Activated T-cell treated with anti-CD3 and anti-CD28 coated beads for 24 hours (primary cell): ENCODE results near the gene METTL4.
"Not testable (repeated sequence)": the region's sequence is repeated elsewhere in the genome, so short reads cannot be mapped to it uniquely, and the experiment has no call there.

ENCODE experiments used
- DNase-seq: peaks from one replicate; pipeline ENCODE4 v3.0.0-alpha.2; 2020; ENCODE audit warnings: low read depth

Gene METTL4

GRCh38 chr18:2559249-2559648 is 12.1 kb downstream of the METTL4 start:
- no peak for DNase-seq

- no peak for DNase-seq
These were observed 13.8 kb downstream of the METTL4 start for GRCh38 chr18:2557536-2557935.

- DNase-seq = no peak
These were observed 15.4 kb downstream of the METTL4 start for GRCh38 chr18:2555895-2556294.

GRCh38 chr18:2554696-2555095 is 16.6 kb downstream of the METTL4 start:
- no peak for DNase-seq

GRCh38 chr18:2551425-2551824 is 19.9 kb downstream of the METTL4 start:
- DNase-seq = no peak

GRCh38 chr18:2549462-2549861 is 21.8 kb downstream of the METTL4 start:
- DNase-seq = no peak

- DNase-seq = no peak
These were observed 23.7 kb downstream of the METTL4 start for GRCh38 chr18:2547477-2548087.

GRCh38 chr18:2545155-2545554 is 26.1 kb downstream of the METTL4 start:
- DNase-seq = no peak

- DNase-seq = not testable (repeated sequence)
These were observed 29.3 kb downstream of the METTL4 start for GRCh38 chr18:2541925-2542563.

- no peak for DNase-seq
These were observed 30.7 kb downstream of the METTL4 start for GRCh38 chr18:2540575-2540974.

- no peak for DNase-seq
These were observed 32.5 kb downstream of the METTL4 start for GRCh38 chr18:2538844-2539243.

GRCh38 chr18:2538236-2538635 is 33.1 kb downstream of the METTL4 start:
- DNase-seq = no peak

- no peak for DNase-seq
These were observed 34.0 kb downstream of the METTL4 start for GRCh38 chr18:2537296-2537695.

GRCh38 chr18:2536493-2536892 is 34.8 kb downstream of the METTL4 start:
- no peak for DNase-seq

- no peak for DNase-seq
These were observed 35.2 kb downstream of the METTL4 start for GRCh38 chr18:2536063-2536462.

- no peak for DNase-seq
These were observed 35.8 kb downstream of the METTL4 start for GRCh38 chr18:2535419-2535910.

- DNase-seq = no peak
These were observed 36.4 kb downstream of the METTL4 start for GRCh38 chr18:2534906-2535305.

GRCh38 chr18:2532797-2533196 is 38.5 kb downstream of the METTL4 start:
- DNase-seq = no peak

- DNase-seq = no peak
These were observed 39.6 kb downstream of the METTL4 start for GRCh38 chr18:2531751-2532150.

GRCh38 chr18:2529154-2529553 is 42.2 kb downstream of the METTL4 start:
- no peak for DNase-seq

- no peak for DNase-seq
These were observed 45.0 kb downstream of the METTL4 start for GRCh38 chr18:2526329-2526728.

- DNase-seq = not testable (repeated sequence)
These were observed 46.5 kb downstream of the METTL4 start for GRCh38 chr18:2524794-2525198.

GRCh38 chr18:2522112-2522511 is 49.2 kb downstream of the METTL4 start:
- DNase-seq = no peak

GRCh38 chr18:2518473-2518872 is 52.8 kb downstream of the METTL4 start:
- no peak for DNase-seq
